ENCODE results near the gene GPR89A.
"Not testable (repeated sequence)": the region's sequence is repeated elsewhere in the genome, so short reads cannot be mapped to it uniquely, and the experiment has no call there.

DNA sequence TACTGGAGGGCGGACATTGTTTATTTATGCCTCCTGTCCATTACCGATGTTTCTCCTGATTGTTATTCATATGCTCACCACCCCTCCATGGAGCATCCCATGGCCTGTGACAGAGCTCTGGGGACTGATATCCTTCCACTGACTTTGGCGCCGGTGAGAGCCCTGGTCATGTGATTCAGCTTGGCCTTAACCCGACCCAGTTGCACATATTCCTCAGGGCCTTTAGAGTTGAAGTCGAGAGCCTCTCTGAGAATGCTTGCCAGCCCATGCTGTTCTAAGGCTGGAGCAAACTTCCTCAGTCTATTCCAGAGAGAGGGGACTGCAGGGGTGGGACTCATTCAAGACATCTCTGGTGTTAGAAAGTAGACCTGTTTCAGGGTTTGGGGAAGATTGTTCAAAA lies 11.6 kb upstream of the GPR89A start:
- not testable (repeated sequence) for TF ChIP-seq ZNF114 (CRISPR knock-in tag; IDR thresholded peaks at IDR 0.05); EZH2 (IDR thresholded peaks at IDR 0.05; ENCODE audit: low read depth, unreplicated experiment); POLR2AphosphoS5 (IDR thresholded peaks at IDR 0.05; ENCODE audit: low read depth); ZNF331 (CRISPR knock-in tag; IDR thresholded peaks at IDR 0.05; ENCODE audit: low read depth); NANOG (IDR thresholded peaks at IDR 0.05; ENCODE audit: borderline replicate concordance); EZH2phosphoT487 (IDR thresholded peaks at IDR 0.05; ENCODE audit: unreplicated experiment); CREB1 (CRISPR knock-in tag; IDR thresholded peaks at IDR 0.05; ENCODE audit: low read depth); STAT1 (IDR thresholded peaks at IDR 0.05; ENCODE audit: unreplicated experiment); JUNB (IDR thresholded peaks at IDR 0.05; ENCODE audit: unreplicated experiment)
- TF ChIP-seq, protein P1, sequence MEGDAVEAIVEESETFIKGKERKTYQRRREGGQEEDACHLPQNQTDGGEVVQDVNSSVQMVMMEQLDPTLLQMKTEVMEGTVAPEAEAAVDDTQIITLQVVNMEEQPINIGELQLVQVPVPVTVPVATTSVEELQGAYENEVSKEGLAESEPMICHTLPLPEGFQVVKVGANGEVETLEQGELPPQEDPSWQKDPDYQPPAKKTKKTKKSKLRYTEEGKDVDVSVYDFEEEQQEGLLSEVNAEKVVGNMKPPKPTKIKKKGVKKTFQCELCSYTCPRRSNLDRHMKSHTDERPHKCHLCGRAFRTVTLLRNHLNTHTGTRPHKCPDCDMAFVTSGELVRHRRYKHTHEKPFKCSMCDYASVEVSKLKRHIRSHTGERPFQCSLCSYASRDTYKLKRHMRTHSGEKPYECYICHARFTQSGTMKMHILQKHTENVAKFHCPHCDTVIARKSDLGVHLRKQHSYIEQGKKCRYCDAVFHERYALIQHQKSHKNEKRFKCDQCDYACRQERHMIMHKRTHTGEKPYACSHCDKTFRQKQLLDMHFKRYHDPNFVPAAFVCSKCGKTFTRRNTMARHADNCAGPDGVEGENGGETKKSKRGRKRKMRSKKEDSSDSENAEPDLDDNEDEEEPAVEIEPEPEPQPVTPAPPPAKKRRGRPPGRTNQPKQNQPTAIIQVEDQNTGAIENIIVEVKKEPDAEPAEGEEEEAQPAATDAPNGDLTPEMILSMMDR (conservative IDR thresholded peaks at IDR 0.05; ENCODE audit: low read depth in 2 of 2), result not testable (repeated sequence)
- TF ChIP-seq, protein P2, sequence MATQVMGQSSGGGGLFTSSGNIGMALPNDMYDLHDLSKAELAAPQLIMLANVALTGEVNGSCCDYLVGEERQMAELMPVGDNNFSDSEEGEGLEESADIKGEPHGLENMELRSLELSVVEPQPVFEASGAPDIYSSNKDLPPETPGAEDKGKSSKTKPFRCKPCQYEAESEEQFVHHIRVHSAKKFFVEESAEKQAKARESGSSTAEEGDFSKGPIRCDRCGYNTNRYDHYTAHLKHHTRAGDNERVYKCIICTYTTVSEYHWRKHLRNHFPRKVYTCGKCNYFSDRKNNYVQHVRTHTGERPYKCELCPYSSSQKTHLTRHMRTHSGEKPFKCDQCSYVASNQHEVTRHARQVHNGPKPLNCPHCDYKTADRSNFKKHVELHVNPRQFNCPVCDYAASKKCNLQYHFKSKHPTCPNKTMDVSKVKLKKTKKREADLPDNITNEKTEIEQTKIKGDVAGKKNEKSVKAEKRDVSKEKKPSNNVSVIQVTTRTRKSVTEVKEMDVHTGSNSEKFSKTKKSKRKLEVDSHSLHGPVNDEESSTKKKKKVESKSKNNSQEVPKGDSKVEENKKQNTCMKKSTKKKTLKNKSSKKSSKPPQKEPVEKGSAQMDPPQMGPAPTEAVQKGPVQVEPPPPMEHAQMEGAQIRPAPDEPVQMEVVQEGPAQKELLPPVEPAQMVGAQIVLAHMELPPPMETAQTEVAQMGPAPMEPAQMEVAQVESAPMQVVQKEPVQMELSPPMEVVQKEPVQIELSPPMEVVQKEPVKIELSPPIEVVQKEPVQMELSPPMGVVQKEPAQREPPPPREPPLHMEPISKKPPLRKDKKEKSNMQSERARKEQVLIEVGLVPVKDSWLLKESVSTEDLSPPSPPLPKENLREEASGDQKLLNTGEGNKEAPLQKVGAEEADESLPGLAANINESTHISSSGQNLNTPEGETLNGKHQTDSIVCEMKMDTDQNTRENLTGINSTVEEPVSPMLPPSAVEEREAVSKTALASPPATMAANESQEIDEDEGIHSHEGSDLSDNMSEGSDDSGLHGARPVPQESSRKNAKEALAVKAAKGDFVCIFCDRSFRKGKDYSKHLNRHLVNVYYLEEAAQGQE (IDR thresholded peaks at IDR 0.05; ENCODE audit: unreplicated experiment), result not testable (repeated sequence)
- TF ChIP-seq, protein P3, sequence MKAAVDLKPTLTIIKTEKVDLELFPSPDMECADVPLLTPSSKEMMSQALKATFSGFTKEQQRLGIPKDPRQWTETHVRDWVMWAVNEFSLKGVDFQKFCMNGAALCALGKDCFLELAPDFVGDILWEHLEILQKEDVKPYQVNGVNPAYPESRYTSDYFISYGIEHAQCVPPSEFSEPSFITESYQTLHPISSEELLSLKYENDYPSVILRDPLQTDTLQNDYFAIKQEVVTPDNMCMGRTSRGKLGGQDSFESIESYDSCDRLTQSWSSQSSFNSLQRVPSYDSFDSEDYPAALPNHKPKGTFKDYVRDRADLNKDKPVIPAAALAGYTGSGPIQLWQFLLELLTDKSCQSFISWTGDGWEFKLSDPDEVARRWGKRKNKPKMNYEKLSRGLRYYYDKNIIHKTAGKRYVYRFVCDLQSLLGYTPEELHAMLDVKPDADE (IDR thresholded peaks at IDR 0.05), result not testable (repeated sequence)

All from GM23338 (cell line).